Panc1 (cell line): ENCODE data around the gene ACCSL. TPM values are rescaled to one million over a fixed set of nuclear protein-coding genes. Genes with fewer than 3 reads are reported as not detected.

ENCODE experiments used
- ATAC-seq: fragments of 200-7000 bp; cut with Tn5 transposase; 2 replicates; pipeline ENCODE4 v1.9.1; 2020; ENCODE audit warnings: mild to moderate bottlenecking, moderate library complexity
- BruUV-seq: library from RNA; stranded (reverse); fragments of 400-500 nt; replicated peaks from 2 replicates; lab custom pipeline; 2021; lab: Mats Ljungman, UMichigan
- CTCF ChIA-PET: fragments of 300-600 bp; sonication (Branson Sonifier 250); formaldehyde crosslinking; loops from one replicate; lab custom pipeline; 2022; ENCODE audit warnings: antibody characterized with exemption; lab: Charles Lee
- POLR2A ChIA-PET: fragments of 300-600 bp; sonication (Branson Sonifier 250); formaldehyde crosslinking; loops from one replicate; lab custom pipeline; 2022; ENCODE audit warnings: antibody characterized with exemption; lab: Charles Lee
- DNase-seq: peaks from one replicate; pipeline ENCODE4 v3.0.0-alpha.2; 2010; ENCODE audit warnings: low read depth, low spot score
- H3K27ac ChIP-seq: 2 replicates; pipeline ENCODE4 v1.5.1; 2011; ENCODE audit warnings: mild to moderate bottlenecking, low read length, inconsistent platforms
- H3K27me3 ChIP-seq: fragments of 200-500 bp; sonication (Bioruptor generic); 2 replicates; pipeline ENCODE4 v1.6.0; 2014; ENCODE audit warnings: low read length, inconsistent platforms; ENCODE audit not compliant: control insufficient read depth, insufficient read depth
- H3K36me3 ChIP-seq: fragments of 200-500 bp; sonication (Bioruptor generic); 2 replicates; pipeline ENCODE4 v1.5.1; 2014; ENCODE audit warnings: inconsistent platforms, mild to moderate bottlenecking, low read length, moderate library complexity; ENCODE audit not compliant: control insufficient read depth, insufficient read depth
- H3K4me1 ChIP-seq: 2 replicates; pipeline ENCODE4 v1.5.1; 2011; ENCODE audit warnings: inconsistent platforms, mild to moderate bottlenecking, low read length, moderate library complexity; ENCODE audit not compliant: control insufficient read depth, insufficient read depth
- H3K4me3 ChIP-seq, 2 experiments: 2 replicates each; pipeline ENCODE4 v1.5.1; 2011 to 2012; ENCODE audit warnings: low read depth in 2 of 2, low read length in 2 of 2, mild to moderate bottlenecking in 2 of 2, inconsistent platforms in 1 of 2, moderate library complexity in 1 of 2
- H3K9me3 ChIP-seq: fragments of 200-500 bp; sonication (Bioruptor generic); 2 replicates; pipeline ENCODE4 v1.5.1; 2014; ENCODE audit warnings: low read depth, mild to moderate bottlenecking, inconsistent platforms, low read length, moderate library complexity; ENCODE audit not compliant: control insufficient read depth, insufficient read depth
- CTCF ChIP-seq: fragments of 450-650 bp; IDR thresholded peaks from 2 replicates; pipeline ENCODE4 v1.5.1; 2017; ENCODE audit warnings: mild to moderate bottlenecking
- POLR2AphosphoS5 ChIP-seq: IDR thresholded peaks from 2 replicates; pipeline ENCODE4 v1.6.1; 2012; ENCODE audit warnings: mild to moderate bottlenecking, low read depth, low read length, moderate library complexity
- REST ChIP-seq, 2 experiments: IDR thresholded peaks; 2 replicates each; pipeline ENCODE4 v1.6.1; 2011 to 2012; ENCODE audit warnings: low read depth in 2 of 2, control low read depth in 1 of 2, low read length in 1 of 2, mild to moderate bottlenecking in 1 of 2, moderate library complexity in 1 of 2; ENCODE audit not compliant: insufficient read depth in 1 of 2
- SIN3A ChIP-seq: IDR thresholded peaks from 2 replicates; pipeline ENCODE4 v1.6.1; 2012; ENCODE audit warnings: low read depth, mild to moderate bottlenecking, low read length, moderate library complexity, borderline replicate concordance; ENCODE audit not compliant: insufficient read depth
- TCF7L2 ChIP-seq: IDR thresholded peaks from 2 replicates; pipeline ENCODE4 v1.6.1; 2011; ENCODE audit warnings: mild to moderate bottlenecking, low read depth, low read length, inconsistent platforms
- in situ Hi-C: cut with HindIII; loops from 2 replicates; pipeline ENCODE4 v1.10.0; 2016; ENCODE audit warnings: low sequenced_read_pairs, low pct_unique_long_range_greater_than_20kb
- intact Hi-C: fragments of 100-400 bp; cut with micrococcal nuclease; formaldehyde crosslinking; loops from one replicate; pipeline ENCODE4 v1.10.0; 2022; ENCODE audit not compliant: unreplicated experiment
- total RNA-seq: library from RNA; stranded (reverse); gene quantifications from one replicate; pipeline ENCODE4 v1.2.1, GENCODE V29; 2021; ENCODE audit not compliant: unreplicated experiment

The ACCSL gene
- total RNA-seq, 1 experiment from 2014 or later = not detected

GRCh38 chr11:44005063-44005701 is 42.6 kb upstream of the ACCSL start:
- no peaks in the 10 kb centered on the region for H3K27me3 ChIP-seq

GRCh38 chr11:44005956-44006355 is 41.8 kb upstream of the ACCSL start:
- TF ChIP-seq POLR2AphosphoS5 = no peak
- TF ChIP-seq REST (IDR thresholded peaks at IDR 0.05; ENCODE audit: insufficient read depth in 1 of 2, low read depth in 2 of 2, low read length in 1 of 2) = no peak
- no peak for TF ChIP-seq TCF7L2
- TF ChIP-seq SIN3A = no peak
- TF ChIP-seq CTCF = no peak
- DNase-seq = no peak
- POLR2A ChIA-PET = no interaction called here
- Histone ChIP-seq H3K9me3 (no peaks in the 10 kb centered on the region), H3K27me3 (0 out of 2 replicates have a peak, but pooled peaks cover 4% of the 10 kb centered on the region), H3K4me1 (no peaks in the 10 kb centered on the region), H3K36me3 (no peaks in the 10 kb centered on the region), H3K27ac (no peak overlapping the region), H3K4me3 (no peak overlapping the region)
- no TSS peak for BruUV-seq
- CTCF ChIA-PET = no interaction called here
- no peak for ATAC-seq
- in situ Hi-C loops = no loop called here
- intact Hi-C loops = no loop called here

More at GRCh38 chr11:44005063-44005701, 42.6 kb upstream of the ACCSL start:
- DNase-seq (no peak), ATAC-seq (no peak)
- POLR2A ChIA-PET = no interaction called here
- TF ChIP-seq REST (IDR thresholded peaks at IDR 0.05; ENCODE audit: insufficient read depth in 1 of 2, low read depth in 2 of 2, low read length in 1 of 2) (no peak), CTCF (no peak), POLR2AphosphoS5 (no peak), TCF7L2 (no peak), SIN3A (no peak)
- no peaks in the 10 kb centered on the region for H3K36me3 ChIP-seq
- CTCF ChIA-PET = no interaction called here
- no peaks in the 10 kb centered on the region for H3K9me3 ChIP-seq
- in situ Hi-C loops (no loop called here), intact Hi-C loops (no loop called here)
- H3K4me1 ChIP-seq = no peaks in the 10 kb centered on the region
- H3K4me3 ChIP-seq = no peak overlapping the region
- no TSS peak for BruUV-seq
- no peak overlapping the region for H3K27ac ChIP-seq
